ENCODE results near the gene CDK15. TPM values are rescaled to one million over a fixed set of nuclear protein-coding genes. Genes with fewer than 3 reads are reported as not detected.

Gene CDK15
- total RNA-seq, 1 donor from 2014 or later = 6.8 TPM

DNA sequence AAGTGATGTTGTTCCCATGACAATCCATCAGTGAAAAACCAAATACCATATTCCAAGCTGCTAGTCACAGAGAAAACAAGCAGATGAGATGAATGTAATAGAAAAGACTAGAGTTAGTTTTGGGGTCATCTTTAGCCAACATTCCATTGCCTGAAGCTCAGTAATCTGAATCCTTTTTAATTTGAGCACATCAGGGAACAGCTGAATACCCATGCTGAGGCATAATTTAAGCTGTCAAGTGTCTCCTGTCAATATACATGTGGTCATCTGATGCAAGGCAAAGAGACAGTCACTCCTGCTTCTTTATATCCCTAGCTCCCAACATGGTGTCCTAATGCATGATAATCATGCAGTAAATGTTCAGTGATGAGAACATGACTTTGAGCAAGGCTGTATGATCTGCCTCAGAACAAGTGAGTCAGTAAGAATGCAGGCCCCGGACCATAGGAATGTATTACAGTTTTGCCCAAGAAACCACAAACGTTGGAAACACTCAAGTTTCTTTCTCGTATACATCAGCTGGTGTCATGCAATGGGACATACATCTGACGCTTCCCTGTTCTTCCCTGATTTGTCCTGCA, 48.0 kb downstream of the CDK15 start:
- Mint-ChIP-seq H3K36me3 (peaks cover 1% of the 10 kb centered on the region), H3K27me3 (ENCODE audit: low read depth) (no peaks in the 10 kb centered on the region), H3K4me1 (peaks cover 23% of the 10 kb centered on the region), H3K4me3 (no peak overlapping the region), H3K27ac (no peak overlapping the region), H3K9me3 (no peaks in the 10 kb centered on the region)
- no peak for TF ChIP-seq CTCF (IDR thresholded peaks at IDR 0.05; ENCODE audit: unreplicated experiment)
- no peak for DNase-seq (ENCODE audit: low spot score in 2 of 2, unreplicated experiment in 2 of 2)

DNA sequence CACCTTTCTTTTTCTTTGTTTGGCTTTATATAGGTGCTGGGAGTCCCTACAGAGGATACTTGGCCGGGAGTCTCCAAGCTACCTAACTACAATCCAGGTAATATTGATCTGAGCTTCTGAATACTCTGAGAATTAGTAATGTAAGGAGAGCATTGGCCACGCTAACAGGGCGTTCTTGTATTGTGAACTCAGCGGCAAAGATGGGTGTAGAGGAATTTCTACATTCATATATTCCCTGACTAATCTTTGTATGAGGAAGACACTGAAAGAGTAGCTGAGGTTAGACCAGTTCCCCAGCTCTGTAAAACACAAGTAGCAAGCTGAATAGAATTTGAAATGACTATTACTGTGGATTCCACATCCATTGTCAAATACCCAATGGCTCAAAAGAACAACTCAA, 48.5 kb downstream of the CDK15 start:
- DNase-seq (ENCODE audit: low spot score in 2 of 2, unreplicated experiment in 2 of 2) = no peak
- H3K4me3 Mint-ChIP-seq = no peak overlapping the region
- no peak for TF ChIP-seq CTCF (IDR thresholded peaks at IDR 0.05; ENCODE audit: unreplicated experiment)
- H3K27me3 Mint-ChIP-seq (ENCODE audit: low read depth) = no peaks in the 10 kb centered on the region
- no peak overlapping the region for H3K27ac Mint-ChIP-seq
- no peaks in the 10 kb centered on the region for H3K36me3 Mint-ChIP-seq
- no peaks in the 10 kb centered on the region for H3K9me3 Mint-ChIP-seq
- H3K4me1 Mint-ChIP-seq = peaks cover 26% of the 10 kb centered on the region

- no peak overlapping the region for H3K4me3 Mint-ChIP-seq
- H3K36me3 Mint-ChIP-seq = no peaks in the 10 kb centered on the region
- no peaks in the 10 kb centered on the region for H3K9me3 Mint-ChIP-seq
- DNase-seq (ENCODE audit: low spot score in 2 of 2, unreplicated experiment in 2 of 2) = no peak
- TF ChIP-seq CTCF (IDR thresholded peaks at IDR 0.05; ENCODE audit: unreplicated experiment) = no peak
- peaks cover 28% of the 10 kb centered on the region for H3K4me1 Mint-ChIP-seq
- H3K27ac Mint-ChIP-seq = no peak overlapping the region
- H3K27me3 Mint-ChIP-seq (ENCODE audit: low read depth) = no peaks in the 10 kb centered on the region
Observed at GRCh38 chr2:201855356-201855755, 49.0 kb downstream of the CDK15 start.

- no peak overlapping the region for H3K4me3 Mint-ChIP-seq
- no peak for TF ChIP-seq CTCF (IDR thresholded peaks at IDR 0.05; ENCODE audit: unreplicated experiment)
- H3K27ac Mint-ChIP-seq = no peak overlapping the region
- no peaks in the 10 kb centered on the region for H3K9me3 Mint-ChIP-seq
- no peaks in the 10 kb centered on the region for H3K27me3 Mint-ChIP-seq (ENCODE audit: low read depth)
- peaks cover 31% of the 10 kb centered on the region for H3K4me1 Mint-ChIP-seq
- no peak for DNase-seq (ENCODE audit: low spot score in 2 of 2, unreplicated experiment in 2 of 2)
- no peaks in the 10 kb centered on the region for H3K36me3 Mint-ChIP-seq
Observed at GRCh38 chr2:201857326-201857725, 51.0 kb downstream of the CDK15 start.

GRCh38 chr2:201858281-201859184, 52.2 kb downstream of the CDK15 start:
- Mint-ChIP-seq H3K4me1 (peaks cover 32% of the 10 kb centered on the region), H3K27ac (peak overlapping the region; percentile 88), H3K4me3 (peak overlapping the region; percentile 64), H3K36me3 (no peaks in the 10 kb centered on the region), H3K9me3 (no peaks in the 10 kb centered on the region), H3K27me3 (ENCODE audit: low read depth) (no peaks in the 10 kb centered on the region)
- DNase-seq (ENCODE audit: low spot score in 2 of 2, unreplicated experiment in 2 of 2) = peak; percentile 30 to 49
- no peak for TF ChIP-seq CTCF (IDR thresholded peaks at IDR 0.05; ENCODE audit: unreplicated experiment)
